GM18519 (cell line): ENCODE data around the gene TCTA.

Experiments used
- ATAC-seq: cut with Tn5 transposase; IDR thresholded peaks from one replicate; pipeline ENCODE4 v1.9.1; 2021; ENCODE audit warnings: mild to moderate bottlenecking, moderate library complexity; ENCODE audit not compliant: unreplicated experiment, low FRiP score

TCTA gene

DNA sequence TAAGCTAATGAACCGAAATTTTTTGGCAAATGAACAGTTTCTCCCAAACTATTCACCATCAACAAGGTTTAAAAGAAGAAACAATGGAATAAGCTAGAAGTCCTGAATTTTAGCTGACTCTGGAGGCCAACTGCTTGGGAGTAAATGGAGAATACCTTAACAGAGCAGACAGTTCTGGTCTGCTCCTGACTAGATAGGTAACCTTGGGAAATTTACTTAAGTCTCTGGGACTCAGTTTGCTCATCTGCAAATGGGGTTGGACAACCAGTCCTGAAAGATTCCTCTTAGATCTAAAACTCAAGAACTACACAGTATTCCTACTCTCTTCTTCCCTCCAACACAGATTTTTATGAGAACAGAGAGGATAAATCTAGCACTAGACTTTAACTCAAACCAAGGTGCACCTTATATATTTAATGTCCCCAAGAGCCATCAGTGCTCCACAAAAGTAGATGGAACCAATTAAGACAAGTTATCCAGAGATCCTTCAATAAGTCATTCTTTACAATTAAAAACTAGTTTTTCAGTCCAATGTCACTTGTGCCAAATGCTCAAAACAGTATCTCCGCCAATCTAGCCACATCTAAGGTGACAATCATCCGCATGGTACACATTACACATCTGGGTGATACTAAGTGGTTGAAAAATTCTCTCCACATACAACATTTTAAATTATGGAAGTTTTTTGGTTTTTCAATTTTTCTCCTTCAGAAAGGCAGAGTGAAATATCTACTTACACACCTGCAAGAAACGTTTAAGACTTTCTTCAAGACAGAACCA is 2.0 kb upstream of the TCTA start:
- no peak for ATAC-seq

DNA sequence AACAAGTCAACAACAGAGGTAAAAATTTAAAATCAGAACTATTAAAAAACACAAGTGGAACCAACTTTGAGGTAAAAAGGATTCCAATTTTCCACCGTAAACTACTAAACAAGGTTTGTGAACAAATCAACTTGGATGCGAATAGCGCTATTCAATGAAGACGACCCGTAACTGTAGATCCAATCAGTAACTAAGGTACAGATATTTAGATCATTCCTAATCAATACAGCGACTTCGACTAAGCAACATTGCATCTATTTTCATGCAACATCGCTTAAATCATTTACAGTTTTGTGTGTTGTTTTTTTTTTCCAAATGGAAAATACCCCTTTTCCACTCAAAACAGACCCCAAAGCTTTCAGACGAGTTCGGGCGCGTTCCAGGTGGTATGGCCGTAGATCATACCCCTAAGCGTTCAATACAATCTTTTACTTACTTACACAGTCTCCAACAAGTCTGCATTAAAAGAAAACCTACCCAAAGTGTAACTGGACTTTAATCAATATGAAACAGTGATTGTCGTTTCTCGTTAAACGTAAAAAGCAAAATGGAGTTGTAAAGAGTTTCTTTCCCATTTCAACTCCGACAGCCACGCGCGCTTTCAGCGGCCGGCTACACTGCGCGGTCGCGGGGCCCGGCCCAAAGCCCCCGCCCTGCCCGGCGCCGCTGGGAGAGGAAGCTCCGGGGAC is 1.2 kb upstream of the TCTA start:
- no peak for ATAC-seq

DNA sequence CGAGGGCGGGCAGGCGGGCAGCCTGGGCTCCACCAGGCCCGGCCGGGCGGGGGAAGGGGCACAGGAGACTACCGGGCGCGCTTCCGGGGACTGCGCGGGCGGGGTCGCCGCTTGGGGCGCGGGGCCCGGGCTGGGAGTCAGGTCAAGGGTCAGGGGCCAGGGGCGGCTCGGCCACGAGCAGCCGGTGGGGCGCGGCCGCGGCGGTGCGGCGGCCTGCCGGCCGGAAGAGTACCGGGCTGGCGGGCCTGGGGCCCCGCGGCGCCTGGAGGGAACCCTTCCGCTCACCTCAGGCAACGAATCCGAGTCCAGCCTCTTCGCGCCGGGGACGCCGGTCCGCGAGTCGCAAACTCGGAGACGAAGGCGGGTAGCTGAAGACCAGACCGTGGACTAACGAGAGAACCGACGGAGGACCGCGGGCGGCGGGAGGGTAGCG is 672 bp upstream of the TCTA start:
- ATAC-seq: peak; percentile 20

GRCh38 chr3:49412632-49413337 is 562 bp downstream of the TCTA start:
- no peak for ATAC-seq

DNA sequence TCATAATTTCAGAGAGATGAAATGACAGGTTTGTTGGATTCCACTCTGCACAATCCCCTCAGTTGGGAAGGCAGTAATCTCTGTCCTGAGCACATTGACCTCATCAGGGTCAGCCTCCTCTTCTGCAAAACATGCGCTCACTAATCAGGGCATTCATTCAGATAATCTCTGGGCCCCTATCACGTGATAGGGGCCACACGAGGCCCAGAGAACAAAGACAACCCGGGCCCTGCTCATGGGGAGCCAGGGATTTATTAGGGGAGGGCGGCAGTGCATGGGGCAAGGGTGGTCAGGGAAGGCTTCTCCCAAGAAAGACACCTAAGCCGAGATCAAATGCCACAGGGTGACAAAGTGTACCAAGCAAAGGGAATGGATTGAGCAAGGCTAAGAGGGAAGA is 1.1 kb downstream of the TCTA start:
- ATAC-seq: no peak

DNA sequence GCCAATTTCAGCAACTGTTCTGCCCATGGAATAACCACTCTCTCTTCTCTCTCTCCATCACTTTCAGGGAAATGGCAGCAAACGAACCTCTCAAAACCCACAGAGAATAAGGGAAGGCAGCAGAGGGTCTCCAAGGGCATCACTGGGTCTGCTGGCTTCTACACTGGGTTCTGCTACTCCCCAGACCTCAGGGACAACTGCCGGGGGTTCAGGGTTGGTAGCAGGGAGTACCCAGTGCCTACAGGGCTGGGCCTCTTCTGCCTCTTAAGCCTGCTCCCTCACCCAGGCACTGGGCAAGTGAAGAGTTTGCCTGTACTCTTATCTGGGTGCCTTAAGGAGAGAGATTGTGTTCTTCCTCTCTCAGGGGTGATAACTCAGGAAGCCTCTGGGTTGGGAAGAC is 2.5 kb downstream of the TCTA start:
- no peak for ATAC-seq

DNA sequence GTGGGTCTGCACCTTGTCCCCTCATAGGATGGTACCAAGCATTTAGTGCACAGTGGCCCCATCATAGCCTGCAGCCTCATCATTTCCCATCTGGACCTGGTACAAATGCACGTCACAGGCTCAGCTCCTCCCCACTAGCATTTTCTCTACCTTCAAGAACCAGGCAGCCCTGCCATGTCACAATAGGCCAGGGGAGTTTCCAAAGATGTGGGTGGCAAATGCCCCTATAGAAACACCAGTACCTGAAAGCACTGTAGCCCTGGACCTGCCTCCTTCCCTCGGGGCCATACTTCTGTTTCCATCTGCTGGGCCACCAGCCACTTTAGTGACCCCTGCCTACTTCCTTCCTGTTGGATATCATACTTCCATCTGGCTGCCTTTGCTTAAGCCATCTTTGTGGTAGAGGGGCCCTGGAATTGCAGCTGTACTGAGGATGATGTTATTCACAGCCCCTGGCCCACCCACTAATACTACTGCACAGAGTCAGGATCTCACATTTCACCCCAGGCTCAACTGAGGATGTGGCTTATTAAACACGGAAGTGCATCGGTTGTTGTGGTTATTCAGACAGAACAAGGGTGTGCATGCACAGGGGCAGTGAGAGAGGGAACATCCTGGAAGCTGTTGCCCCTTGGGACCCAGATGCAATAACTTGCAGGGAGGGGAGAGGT is 3.8 kb downstream of the TCTA start:
- ATAC-seq: no peak

DNA sequence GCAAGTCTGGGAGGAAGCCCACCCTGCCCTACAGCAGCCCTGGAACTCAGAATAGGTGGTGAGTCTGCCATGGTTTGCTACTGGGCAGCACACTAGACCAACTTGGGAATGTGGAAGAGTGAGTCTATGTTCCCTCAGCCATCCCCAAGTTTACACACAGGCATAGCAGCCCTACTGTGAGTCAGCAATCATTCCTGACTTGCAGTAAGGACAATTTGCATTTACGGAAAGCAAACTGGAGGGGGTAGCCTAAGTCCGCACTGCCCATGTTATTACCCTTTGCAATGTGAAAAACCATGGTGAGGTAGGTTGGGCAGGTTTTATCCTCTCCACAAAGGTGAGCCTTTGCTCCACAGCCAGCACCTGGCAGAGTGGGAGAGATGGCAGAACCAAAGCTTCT is 4.6 kb downstream of the TCTA start:
- no peak for ATAC-seq

GRCh38 chr3:49417516-49418120 is 5.4 kb downstream of the TCTA start:
- ATAC-seq: no peak

GRCh38 chr3:49421890-49422378 is 9.7 kb downstream of the TCTA start:
- no peak for ATAC-seq

GRCh38 chr3:49422379-49423248 is 10.4 kb downstream of the TCTA start, which contains the start of gene AMT:
Gene AMT (minus strand): TSS chr3:49422473. CDS start chr3:49422450, 23 bp downstream.
- no peak for ATAC-seq

GRCh38 chr3:49424816-49425215 is 12.6 kb downstream of the TCTA start:
- ATAC-seq: no peak

- ATAC-seq: no peak
Observed at GRCh38 chr3:49427586-49427985, 15.4 kb downstream of the TCTA start.

GRCh38 chr3:49428752-49429080 is 16.5 kb downstream of the TCTA start:
- no peak for ATAC-seq

DNA sequence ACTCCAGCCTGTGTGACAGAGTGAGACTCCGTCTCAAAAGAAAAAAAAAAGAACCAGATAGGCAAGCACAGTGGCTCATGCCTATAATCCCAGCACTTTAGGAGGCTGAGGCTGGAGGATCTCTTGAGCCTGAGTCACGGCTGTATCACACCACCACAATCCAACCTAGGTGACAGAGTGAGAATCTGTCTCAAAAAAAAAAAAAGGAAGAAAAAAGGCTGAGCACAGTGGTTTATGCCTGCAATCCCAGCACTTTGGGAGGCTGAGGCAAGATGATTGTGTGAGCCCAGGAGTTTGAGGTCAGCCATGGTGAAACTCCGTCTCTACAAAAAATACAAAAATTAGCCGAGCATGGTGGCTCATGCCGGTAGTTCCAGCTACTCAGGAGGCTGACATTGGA is 22.5 kb downstream of the TCTA start:
- ATAC-seq: no peak

DNA sequence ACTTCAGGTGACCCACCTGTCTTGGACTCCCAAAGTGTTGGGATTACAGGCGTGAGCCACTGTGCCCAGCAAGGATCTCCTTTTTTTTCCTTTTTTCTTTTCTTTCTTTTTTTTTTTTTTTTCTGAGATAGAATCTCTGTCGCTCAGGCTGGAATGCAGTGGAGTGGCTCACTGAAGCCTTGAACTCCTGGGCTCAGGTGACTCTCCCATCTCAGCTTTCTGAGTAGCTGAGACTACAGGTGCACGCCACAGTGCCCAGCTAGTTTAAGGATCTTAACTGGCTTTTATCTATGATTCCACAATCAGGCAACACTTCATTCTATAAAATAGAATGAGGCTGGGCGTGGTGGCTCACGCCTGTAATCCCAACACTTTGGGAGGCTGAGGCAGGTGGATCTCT is 33.2 kb downstream of the TCTA start:
- ATAC-seq: no peak

DNA sequence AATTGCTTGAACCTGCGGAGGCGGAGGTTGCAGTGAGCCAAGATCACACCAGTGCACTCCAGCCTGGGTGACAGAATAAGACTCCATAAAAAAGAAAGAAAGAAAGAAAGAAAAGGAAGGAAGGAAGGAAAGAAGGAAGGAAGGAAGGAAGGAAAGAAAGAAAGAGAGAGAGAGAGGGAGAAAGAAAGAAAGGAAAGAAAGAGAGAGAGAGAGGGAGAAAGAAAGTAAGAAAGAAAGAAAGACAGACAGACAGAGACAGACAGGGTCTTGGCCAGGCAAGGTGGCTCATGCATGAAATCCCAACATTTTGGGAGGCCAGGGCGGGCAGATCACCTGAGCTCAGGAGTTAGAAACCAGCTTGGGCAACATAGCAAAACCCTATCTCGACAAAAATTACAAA is 41.4 kb downstream of the TCTA start:
- no peak for ATAC-seq

DNA sequence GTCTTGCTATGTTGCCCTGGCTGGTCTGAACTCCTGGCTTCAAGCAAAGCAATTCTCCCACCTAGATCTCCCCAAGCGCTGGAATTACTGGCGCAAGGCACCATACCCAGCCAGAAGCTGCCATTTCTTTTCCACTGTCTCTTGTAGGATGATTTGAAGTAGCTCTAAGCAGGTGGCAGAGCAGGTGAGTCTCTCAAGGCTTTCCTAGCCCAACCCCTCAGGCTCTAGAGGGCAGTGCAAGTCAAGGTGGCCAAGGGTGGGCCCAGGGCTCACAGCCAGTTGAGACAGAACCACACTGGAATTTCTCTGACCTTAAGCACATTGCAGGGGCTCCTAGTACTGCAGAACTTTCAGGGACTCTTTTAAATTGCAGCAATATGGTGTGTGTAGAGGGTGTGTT is 42.2 kb downstream of the TCTA start:
- ATAC-seq: no peak

DNA sequence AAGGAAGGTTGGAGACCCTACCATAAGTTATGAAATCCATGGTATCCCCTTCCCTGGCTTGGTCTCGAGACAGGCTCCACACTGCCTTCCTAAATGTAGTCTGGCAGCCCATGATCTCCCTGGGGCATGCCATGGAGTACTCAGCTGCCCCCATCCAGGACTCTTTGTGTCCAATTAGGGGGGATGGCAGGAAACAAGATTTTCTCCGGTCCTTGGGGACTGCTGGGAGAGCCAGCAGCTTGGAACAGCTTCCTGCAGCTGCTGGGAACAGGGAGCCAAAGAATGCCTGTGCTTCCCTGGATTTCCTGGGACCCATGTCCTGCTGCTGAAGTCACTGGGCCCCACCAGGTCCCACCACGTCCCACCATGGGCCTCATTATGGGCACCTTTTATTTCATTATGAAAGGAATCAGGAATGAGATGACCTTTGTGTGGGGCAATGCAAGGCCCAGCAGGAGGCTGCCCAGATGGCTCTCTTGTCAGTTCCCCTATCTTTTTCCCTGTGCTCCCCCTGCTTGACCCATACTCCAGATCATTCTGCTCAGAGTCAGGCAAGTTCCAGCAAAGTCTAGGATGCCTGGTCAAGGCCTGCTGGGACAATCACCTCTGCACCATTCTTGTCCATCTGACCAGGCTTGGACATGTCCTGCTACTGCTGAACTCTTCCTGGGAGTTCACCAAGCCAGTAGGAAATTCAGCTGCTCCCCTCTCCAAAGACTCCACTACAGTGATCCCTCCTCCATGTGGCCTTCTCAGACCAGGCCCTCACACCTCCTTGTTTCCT is 42.9 kb downstream of the TCTA start:
- no peak for ATAC-seq
